HG03097 (cell line): ENCODE results near the gene D2HGDH.
"Not testable (repeated sequence)": the region's sequence is repeated elsewhere in the genome, so short reads cannot be mapped to it uniquely, and the experiment has no call there.

Experiments
- ATAC-seq: cut with Tn5 transposase; IDR thresholded peaks from one replicate; pipeline ENCODE4 v1.9.1; 2021; ENCODE audit not compliant: unreplicated experiment, low FRiP score

The D2HGDH gene

DNA sequence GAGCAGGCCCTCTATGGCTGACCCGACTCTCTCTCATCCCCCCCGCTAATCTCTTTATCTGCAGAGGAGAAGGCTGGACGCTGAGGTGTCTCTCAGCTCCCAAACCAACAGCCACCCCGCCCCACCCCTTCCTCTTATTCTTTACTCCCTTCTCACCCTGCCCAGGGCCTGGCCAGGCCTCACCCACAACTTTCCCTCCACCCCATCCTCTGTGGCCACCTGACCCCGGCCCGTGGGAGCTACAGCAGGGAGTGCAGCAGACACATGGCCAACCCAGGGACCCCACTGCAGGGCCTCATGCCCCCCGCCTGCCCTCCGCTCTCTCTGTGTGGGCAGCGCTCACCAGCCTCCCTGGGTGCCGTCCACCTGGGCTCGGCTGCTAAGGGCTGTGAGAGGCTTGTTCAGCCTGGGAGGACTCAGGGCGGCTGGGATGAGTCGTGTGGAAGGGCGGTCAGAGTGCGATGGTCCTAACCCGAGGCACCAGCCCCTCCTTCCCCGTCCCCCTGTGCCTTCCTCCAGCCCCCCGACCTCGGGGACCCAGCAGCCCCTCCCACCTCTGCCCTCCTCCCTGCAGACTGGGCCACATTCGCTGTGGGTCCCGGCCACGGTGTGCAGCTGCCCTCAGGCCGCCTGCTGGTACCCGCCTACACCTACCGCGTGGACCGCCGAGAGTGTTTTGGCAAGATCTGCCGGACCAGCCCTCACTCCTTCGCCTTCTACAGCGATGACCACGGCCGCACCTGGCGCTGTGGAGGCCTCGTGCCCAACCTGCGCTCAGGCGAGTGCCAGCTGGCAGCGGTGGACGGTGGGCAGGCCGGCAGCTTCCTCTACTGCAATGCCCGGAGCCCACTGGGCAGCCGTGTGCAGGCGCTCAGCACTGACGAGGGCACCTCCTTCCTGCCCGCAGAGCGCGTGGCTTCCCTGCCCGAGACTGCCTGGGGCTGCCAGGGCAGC is 81.3 kb downstream of the D2HGDH start:
- ATAC-seq = no peak

DNA sequence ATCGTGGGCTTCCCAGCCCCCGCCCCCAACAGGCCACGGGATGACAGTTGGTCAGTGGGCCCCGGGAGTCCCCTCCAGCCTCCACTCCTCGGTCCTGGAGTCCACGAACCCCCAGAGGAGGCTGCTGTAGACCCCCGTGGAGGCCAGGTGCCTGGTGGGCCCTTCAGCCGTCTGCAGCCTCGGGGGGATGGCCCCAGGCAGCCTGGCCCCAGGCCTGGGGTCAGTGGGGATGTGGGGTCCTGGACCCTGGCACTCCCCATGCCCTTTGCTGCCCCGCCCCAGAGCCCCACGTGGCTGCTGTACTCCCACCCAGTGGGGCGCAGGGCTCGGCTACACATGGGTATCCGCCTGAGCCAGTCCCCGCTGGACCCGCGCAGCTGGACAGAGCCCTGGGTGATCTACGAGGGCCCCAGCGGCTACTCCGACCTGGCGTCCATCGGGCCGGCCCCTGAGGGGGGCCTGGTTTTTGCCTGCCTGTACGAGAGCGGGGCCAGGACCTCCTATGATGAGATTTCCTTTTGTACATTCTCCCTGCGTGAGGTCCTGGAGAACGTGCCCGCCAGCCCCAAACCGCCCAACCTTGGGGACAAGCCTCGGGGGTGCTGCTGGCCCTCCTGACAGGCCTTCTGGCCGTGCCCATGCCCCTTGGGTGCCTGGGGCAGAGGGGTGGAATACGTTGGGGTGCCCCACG is 82.1 kb downstream of the D2HGDH start:
- ATAC-seq = no peak

GRCh38 chr2:241817126-241817820 is 82.8 kb downstream of the D2HGDH start:
- ATAC-seq = no peak

DNA sequence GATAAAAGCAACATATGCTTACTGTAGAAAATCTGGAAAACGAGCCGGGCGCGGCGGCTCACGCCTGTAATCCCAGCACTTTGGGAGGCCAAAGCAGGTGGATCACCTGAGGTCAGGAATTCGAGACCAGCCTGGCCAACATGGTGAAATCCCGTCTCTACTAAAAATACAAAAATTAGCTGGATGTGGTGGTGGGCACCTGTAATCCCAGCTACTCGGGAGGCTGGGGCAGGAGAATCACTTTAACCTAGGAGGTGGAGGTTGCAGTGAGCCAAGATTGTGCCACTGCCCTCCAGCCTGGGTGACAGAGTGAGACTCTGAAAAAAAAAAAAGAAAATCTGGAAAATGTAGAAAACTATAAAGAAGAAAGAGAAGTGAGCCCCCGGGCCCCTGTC is 83.4 kb downstream of the D2HGDH start:
- not testable (repeated sequence) for ATAC-seq
